Measurements from ENCODE around the gene MRPS6.

DNA sequence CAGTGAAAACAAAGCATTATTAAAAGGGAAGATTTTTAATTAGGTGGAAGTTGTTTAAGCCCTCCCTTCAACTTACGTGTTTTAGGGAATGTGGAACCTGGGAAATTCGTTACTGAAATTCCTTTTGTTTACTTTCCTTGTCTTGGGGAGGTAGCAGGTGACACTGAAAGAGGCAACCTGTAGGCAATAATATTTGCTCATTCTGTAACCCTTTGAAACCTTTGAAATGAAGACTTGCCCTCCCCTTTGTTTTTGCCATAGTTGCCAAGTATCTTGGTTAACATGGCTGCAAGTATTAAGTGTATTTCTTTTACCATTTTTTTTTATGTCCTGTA is 1.7 kb downstream of the MRPS6 start:
- TF ChIP-seq, protein P1, sequence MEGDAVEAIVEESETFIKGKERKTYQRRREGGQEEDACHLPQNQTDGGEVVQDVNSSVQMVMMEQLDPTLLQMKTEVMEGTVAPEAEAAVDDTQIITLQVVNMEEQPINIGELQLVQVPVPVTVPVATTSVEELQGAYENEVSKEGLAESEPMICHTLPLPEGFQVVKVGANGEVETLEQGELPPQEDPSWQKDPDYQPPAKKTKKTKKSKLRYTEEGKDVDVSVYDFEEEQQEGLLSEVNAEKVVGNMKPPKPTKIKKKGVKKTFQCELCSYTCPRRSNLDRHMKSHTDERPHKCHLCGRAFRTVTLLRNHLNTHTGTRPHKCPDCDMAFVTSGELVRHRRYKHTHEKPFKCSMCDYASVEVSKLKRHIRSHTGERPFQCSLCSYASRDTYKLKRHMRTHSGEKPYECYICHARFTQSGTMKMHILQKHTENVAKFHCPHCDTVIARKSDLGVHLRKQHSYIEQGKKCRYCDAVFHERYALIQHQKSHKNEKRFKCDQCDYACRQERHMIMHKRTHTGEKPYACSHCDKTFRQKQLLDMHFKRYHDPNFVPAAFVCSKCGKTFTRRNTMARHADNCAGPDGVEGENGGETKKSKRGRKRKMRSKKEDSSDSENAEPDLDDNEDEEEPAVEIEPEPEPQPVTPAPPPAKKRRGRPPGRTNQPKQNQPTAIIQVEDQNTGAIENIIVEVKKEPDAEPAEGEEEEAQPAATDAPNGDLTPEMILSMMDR (conservative IDR thresholded peaks at IDR 0.05; ENCODE audit: low read depth, low read length) = no peak
- no peak for TF ChIP-seq EZH2 (IDR thresholded peaks at IDR 0.05; ENCODE audit: low read length, unreplicated experiment)

Measured in PC-3 (cell line).